Peyer's patch (tissue), 4 donors: ENCODE results near the gene CD96.

ENCODE experiments used
- POLR2A ChIP-seq, 2 donors: fragments of 450-650 bp; IDR thresholded peaks; one replicate each; pipeline ENCODE4 v1.5.1; 2017; ENCODE audit warnings: antibody characterized with exemption in 2 of 2, mild to moderate bottlenecking in 2 of 2, moderate library complexity in 2 of 2
- TF ChIP-seq, protein P1 (sequence below), 6 experiments: fragments of 450-650 bp in 4 of 6; fragments of 200-600 bp in 2 of 6; sonication (generic) in 1 of 6; IDR thresholded peaks; one replicate each; pipeline ENCODE4 v1.5.1; 2017 to 2019; ENCODE audit warnings: antibody characterized with exemption in 6 of 6, mild to moderate bottlenecking in 3 of 6, moderate library complexity in 1 of 6

DNA sequence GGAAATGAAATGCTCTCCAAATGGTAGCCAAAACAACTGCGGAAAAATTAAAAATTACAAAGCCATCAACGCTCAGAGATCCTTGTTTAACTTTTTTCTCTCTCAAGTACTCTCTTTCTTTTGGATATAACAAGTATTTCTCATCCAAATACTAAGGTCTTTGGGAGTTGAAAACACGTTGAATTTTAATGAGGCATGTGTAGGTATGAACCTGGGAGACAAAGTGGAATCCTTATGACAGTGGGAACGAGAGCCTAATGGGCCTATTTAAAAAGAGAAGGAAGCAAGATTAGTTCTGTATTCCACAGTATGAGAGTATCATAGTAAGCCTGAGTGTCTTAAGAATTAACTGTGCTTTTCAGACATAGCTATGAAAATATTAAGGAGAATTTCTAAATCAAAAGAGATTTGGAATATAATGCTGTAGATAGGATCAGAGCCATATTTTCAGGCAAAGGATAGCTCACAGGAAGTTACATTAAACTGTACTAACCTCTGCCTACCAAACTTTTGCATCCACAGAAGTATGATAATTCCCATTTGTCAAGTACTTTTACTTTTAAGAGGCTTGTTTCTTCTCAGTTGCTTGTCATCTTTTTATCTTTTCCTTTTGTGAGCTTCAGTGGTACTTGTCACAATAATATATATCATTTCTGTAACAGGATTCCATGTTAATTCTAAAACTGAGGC, 759 bp downstream of the CD96 start:
- TF ChIP-seq POLR2A (IDR thresholded peaks at IDR 0.05) = no peak
- TF ChIP-seq, protein P1, sequence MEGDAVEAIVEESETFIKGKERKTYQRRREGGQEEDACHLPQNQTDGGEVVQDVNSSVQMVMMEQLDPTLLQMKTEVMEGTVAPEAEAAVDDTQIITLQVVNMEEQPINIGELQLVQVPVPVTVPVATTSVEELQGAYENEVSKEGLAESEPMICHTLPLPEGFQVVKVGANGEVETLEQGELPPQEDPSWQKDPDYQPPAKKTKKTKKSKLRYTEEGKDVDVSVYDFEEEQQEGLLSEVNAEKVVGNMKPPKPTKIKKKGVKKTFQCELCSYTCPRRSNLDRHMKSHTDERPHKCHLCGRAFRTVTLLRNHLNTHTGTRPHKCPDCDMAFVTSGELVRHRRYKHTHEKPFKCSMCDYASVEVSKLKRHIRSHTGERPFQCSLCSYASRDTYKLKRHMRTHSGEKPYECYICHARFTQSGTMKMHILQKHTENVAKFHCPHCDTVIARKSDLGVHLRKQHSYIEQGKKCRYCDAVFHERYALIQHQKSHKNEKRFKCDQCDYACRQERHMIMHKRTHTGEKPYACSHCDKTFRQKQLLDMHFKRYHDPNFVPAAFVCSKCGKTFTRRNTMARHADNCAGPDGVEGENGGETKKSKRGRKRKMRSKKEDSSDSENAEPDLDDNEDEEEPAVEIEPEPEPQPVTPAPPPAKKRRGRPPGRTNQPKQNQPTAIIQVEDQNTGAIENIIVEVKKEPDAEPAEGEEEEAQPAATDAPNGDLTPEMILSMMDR (IDR thresholded peaks at IDR 0.05) = no peak
